Bronchial epithelial cell (primary cell): ENCODE results near the gene DDAH1. TPM values are rescaled to one million over a fixed set of nuclear protein-coding genes. Genes with fewer than 3 reads are reported as not detected.

Experiments used
- DNase-seq: peaks from one replicate; pipeline ENCODE4 v3.0.0-alpha.2; 2010; ENCODE audit warnings: low read depth
- FAIRE-seq: peaks from 2 replicates; lab custom pipeline; 2011; peaks lifted over from hg19 to GRCh38; lab: Jason Lieb, UNC
- H3K27me3 ChIP-seq: 2 replicates; pipeline ENCODE4 v1.5.1; 2011; ENCODE audit warnings: low read length; ENCODE audit not compliant: control insufficient read depth, insufficient read depth
- H3K36me3 ChIP-seq: 2 replicates; pipeline ENCODE4 v1.5.1; 2011; ENCODE audit warnings: low read length; ENCODE audit not compliant: control insufficient read depth, insufficient read depth
- H3K4me3 ChIP-seq: 2 replicates; pipeline ENCODE4 v1.5.1; 2011; ENCODE audit warnings: mild to moderate bottlenecking, low read depth, low read length, control low read depth
- CTCF ChIP-seq: IDR thresholded peaks from 2 replicates; pipeline ENCODE4 v1.5.1; 2011; ENCODE audit warnings: mild to moderate bottlenecking, moderate library complexity, low read length, control low read depth, inconsistent platforms; ENCODE audit not compliant: insufficient read depth, severe bottlenecking
- total RNA-seq: library from RNA; depleted of rRNA; stranded (reverse); fragments of >200 nt; gene quantifications from 2 replicates; pipeline ENCODE4 v1.2.1, GENCODE V29; 2014

Gene DDAH1
- total RNA-seq, 1 donor from 2014 or later, result 1.6 TPM

GRCh38 chr1:85488126-85488525, 23.2 kb upstream of the DDAH1 start:
- Histone ChIP-seq H3K27me3 (no peaks in the 10 kb centered on the region), H3K4me3 (no peak overlapping the region), H3K36me3 (no peaks in the 10 kb centered on the region)
- DNase-seq, result no peak
- FAIRE-seq, result no peak
- no peak for TF ChIP-seq CTCF

- H3K36me3 ChIP-seq, result no peaks in the 10 kb centered on the region
- H3K27me3 ChIP-seq, result no peaks in the 10 kb centered on the region
- H3K4me3 ChIP-seq, result no peak overlapping the region
- FAIRE-seq (no peak), DNase-seq (no peak)
- no peak for TF ChIP-seq CTCF
Observed at GRCh38 chr1:85485516-85485915, 20.6 kb upstream of the DDAH1 start.

GRCh38 chr1:85484716-85485115, 19.8 kb upstream of the DDAH1 start:
- DNase-seq (peak; percentile 61), FAIRE-seq (no peak)
- Histone ChIP-seq H3K27me3 (no peaks in the 10 kb centered on the region), H3K4me3 (no peak overlapping the region), H3K36me3 (no peaks in the 10 kb centered on the region)
- no peak for TF ChIP-seq CTCF

- H3K36me3 ChIP-seq, result no peaks in the 10 kb centered on the region
- no peak overlapping the region for H3K4me3 ChIP-seq
- FAIRE-seq, result no peak
- H3K27me3 ChIP-seq, result no peaks in the 10 kb centered on the region
- no peak for TF ChIP-seq CTCF
- no peak for DNase-seq
Observed at GRCh38 chr1:85484264-85484663, 19.3 kb upstream of the DDAH1 start.

- H3K4me3 ChIP-seq, result no peak overlapping the region
- H3K27me3 ChIP-seq, result no peaks in the 10 kb centered on the region
- FAIRE-seq (no peak), DNase-seq (no peak)
- no peaks in the 10 kb centered on the region for H3K36me3 ChIP-seq
- TF ChIP-seq CTCF, result no peak
Observed at GRCh38 chr1:85481688-85482087, 16.7 kb upstream of the DDAH1 start.

- FAIRE-seq, result no peak
- H3K27me3 ChIP-seq, result no peaks in the 10 kb centered on the region
- no peak for TF ChIP-seq CTCF
- no peak overlapping the region for H3K4me3 ChIP-seq
- H3K36me3 ChIP-seq, result no peaks in the 10 kb centered on the region
- DNase-seq, result no peak
Observed at GRCh38 chr1:85480566-85480965, 15.6 kb upstream of the DDAH1 start.
